NT2/D1 (cell line): ENCODE measurements around the gene BSND.

ENCODE experiments used
- SUZ12 ChIP-seq: IDR thresholded peaks from 2 replicates; pipeline ENCODE4 v1.6.1; 2011; ENCODE audit not compliant: insufficient read length, insufficient read depth; ENCODE audit errors: extremely low read depth
- YY1 ChIP-seq: IDR thresholded peaks from 2 replicates; pipeline ENCODE4 v1.6.1; 2011; ENCODE audit not compliant: insufficient read length, insufficient read depth
- ZNF274 ChIP-seq: IDR thresholded peaks from 2 replicates; pipeline ENCODE4 v1.6.1; 2011; ENCODE audit warnings: mild to moderate bottlenecking, low read depth, low read length

DNA sequence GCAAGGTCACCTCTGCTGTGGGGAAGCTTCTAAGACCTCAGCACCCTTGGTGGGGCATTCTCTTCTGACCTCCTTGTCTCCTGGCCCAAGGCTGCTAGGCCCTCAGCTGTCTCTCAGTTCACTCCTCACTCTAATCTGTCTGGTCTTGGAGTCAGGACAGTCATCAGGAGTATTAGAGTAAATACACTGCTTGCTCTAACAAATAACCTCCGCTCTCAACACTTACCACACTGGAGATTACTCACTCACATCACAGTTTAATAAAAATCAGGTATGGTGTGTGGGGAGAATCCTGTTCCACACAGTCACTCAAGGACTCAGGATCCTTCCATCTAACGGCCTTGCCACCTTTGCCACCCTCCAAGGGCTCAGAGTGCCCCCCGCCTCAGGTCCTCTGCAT is 44.9 kb upstream of the BSND start:
- TF ChIP-seq YY1 (no peak), ZNF274 (no peak), SUZ12 (no peak)
